ENCODE results near the gene PABPC1L.
"Not testable (repeated sequence)": the region's sequence is repeated elsewhere in the genome, so short reads cannot be mapped to it uniquely, and the experiment has no call there.

PABPC1L gene

DNA sequence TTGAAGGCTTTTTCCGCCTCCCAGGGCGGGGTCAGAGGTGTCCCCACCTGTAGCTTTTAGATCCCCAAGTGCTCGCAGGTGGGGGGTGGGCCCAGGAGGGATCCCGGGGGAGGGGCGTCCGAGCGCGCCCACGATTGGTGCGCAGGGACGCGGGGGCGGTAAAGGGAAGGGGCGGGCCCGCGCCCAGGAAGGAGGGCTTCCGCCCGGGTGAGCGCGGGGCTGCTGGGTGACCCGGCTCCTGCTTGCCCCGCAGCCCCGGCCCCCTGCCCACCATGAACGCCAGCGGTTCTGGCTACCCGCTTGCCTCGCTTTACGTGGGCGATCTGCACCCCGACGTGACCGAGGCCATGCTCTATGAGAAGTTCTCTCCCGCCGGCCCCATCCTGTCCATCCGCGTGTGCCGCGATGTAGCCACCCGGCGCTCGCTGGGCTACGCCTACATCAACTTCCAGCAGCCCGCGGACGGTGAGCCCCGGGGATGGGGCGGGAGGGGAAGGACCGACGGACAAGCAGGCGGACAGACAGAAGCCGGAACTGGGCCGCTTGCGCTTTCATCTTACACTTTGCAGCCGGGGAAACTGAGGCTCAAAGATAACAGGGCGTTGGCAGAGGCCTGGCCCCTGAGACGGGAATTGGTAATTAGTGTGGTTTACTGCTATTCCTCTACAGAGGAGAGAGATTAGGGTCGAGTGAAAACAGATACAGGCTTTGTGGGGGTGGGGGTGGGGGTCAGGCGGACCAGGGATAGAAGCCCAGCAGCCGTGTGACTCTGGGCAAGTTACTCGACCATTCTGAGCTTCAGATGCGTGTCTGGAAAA is at the start of gene PABPC1L:
TSS of gene PABPC1L (plus strand) at position 189 of the 818 bp plus-strand sequence. CDS start at position 273, 84 bp downstream.
- H3K4me3 ChIP-seq (ENCODE audit: low read depth, low read length): peak within 1 kb of the TSS; percentile 83
- peak within 1 kb of the TSS; percentile 69 for H3K9ac ChIP-seq (ENCODE audit: low read depth, low read length)
- H3K36me3 ChIP-seq (ENCODE audit: control insufficient read depth, insufficient read depth, low read length): peaks cover 63% of the 10 kb centered on the region
- H3K4me1 ChIP-seq (ENCODE audit: control insufficient read depth, insufficient read depth, low read length): peaks cover 6% of the 10 kb centered on the region; the same call in 1 of the 2 replicates
- H3K9me3 ChIP-seq (ENCODE audit: control insufficient read depth, insufficient read depth, low read length): no peaks in the 10 kb centered on the region
- no peaks in the 10 kb centered on the region for H3K27me3 ChIP-seq (ENCODE audit: control insufficient read depth, insufficient read depth, low read length)
- peak within 1 kb of the TSS; percentile 82 for H3K27ac ChIP-seq (ENCODE audit: low read depth, low read length)

DNA sequence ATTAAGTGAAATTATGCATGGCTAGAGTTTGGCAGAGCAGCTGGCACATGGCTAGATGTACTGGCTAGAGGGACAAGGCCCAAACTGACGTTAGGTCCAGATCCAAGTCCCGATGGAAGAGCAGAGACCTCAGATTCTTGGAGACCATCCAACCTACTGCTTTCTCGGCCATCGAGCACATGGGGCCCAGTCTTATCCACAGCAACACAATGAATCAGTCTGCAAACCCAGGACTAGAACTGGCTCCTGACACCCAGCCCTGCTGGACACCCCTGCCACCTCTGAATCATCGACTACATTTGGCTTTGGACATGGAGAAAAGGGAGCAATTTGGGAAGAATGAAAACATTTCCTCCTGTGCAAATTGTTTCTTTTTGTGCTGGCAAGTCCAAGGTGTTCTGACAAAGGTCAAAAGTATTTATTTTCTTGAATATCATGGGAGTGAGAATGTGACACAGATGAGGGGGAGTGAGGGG is 48.3 kb upstream of the PABPC1L start:
- Histone ChIP-seq H3K36me3 (ENCODE audit: control insufficient read depth, insufficient read depth, low read length) (no peaks in the 10 kb centered on the region), H3K27ac (ENCODE audit: low read depth, low read length) (no peak overlapping the region), H3K9ac (ENCODE audit: low read depth, low read length) (no peak overlapping the region), H3K27me3 (ENCODE audit: control insufficient read depth, insufficient read depth, low read length) (no peaks in the 10 kb centered on the region), H3K4me1 (ENCODE audit: control insufficient read depth, insufficient read depth, low read length) (no peaks in the 10 kb centered on the region), H3K9me3 (ENCODE audit: control insufficient read depth, insufficient read depth, low read length) (no peaks in the 10 kb centered on the region), H3K4me3 (ENCODE audit: low read depth, low read length) (no peak overlapping the region)

GRCh38 chr20:44862286-44862685 is 47.6 kb upstream of the PABPC1L start:
- H3K9me3 ChIP-seq (ENCODE audit: control insufficient read depth, insufficient read depth, low read length): no peaks in the 10 kb centered on the region
- no peaks in the 10 kb centered on the region for H3K4me1 ChIP-seq (ENCODE audit: control insufficient read depth, insufficient read depth, low read length)
- no peak overlapping the region for H3K4me3 ChIP-seq (ENCODE audit: low read depth, low read length)
- H3K27me3 ChIP-seq (ENCODE audit: control insufficient read depth, insufficient read depth, low read length): no peaks in the 10 kb centered on the region
- H3K36me3 ChIP-seq (ENCODE audit: control insufficient read depth, insufficient read depth, low read length): no peaks in the 10 kb centered on the region
- no peak overlapping the region for H3K27ac ChIP-seq (ENCODE audit: low read depth, low read length)
- no peak overlapping the region for H3K9ac ChIP-seq (ENCODE audit: low read depth, low read length)

- H3K9ac ChIP-seq (ENCODE audit: low read depth, low read length); H3K27ac ChIP-seq (ENCODE audit: low read depth, low read length); H3K36me3 ChIP-seq (ENCODE audit: control insufficient read depth, insufficient read depth, low read length); H3K27me3 ChIP-seq (ENCODE audit: control insufficient read depth, insufficient read depth, low read length); H3K9me3 ChIP-seq (ENCODE audit: control insufficient read depth, insufficient read depth, low read length); H3K4me1 ChIP-seq (ENCODE audit: control insufficient read depth, insufficient read depth, low read length); H3K4me3 ChIP-seq (ENCODE audit: low read depth, low read length): not testable (repeated sequence)
Observed at GRCh38 chr20:44863365-44864084, 46.3 kb upstream of the PABPC1L start.

- not testable (repeated sequence) for H3K27me3 ChIP-seq (ENCODE audit: control insufficient read depth, insufficient read depth, low read length); H3K4me3 ChIP-seq (ENCODE audit: low read depth, low read length); H3K9me3 ChIP-seq (ENCODE audit: control insufficient read depth, insufficient read depth, low read length); H3K36me3 ChIP-seq (ENCODE audit: control insufficient read depth, insufficient read depth, low read length); H3K27ac ChIP-seq (ENCODE audit: low read depth, low read length); H3K4me1 ChIP-seq (ENCODE audit: control insufficient read depth, insufficient read depth, low read length); H3K9ac ChIP-seq (ENCODE audit: low read depth, low read length)
Observed at GRCh38 chr20:44864493-44864892, 45.4 kb upstream of the PABPC1L start.

GRCh38 chr20:44866703-44867335 is 43.0 kb upstream of the PABPC1L start:
- H3K9me3 ChIP-seq (ENCODE audit: control insufficient read depth, insufficient read depth, low read length): no peaks in the 10 kb centered on the region
- no peak overlapping the region for H3K9ac ChIP-seq (ENCODE audit: low read depth, low read length)
- H3K36me3 ChIP-seq (ENCODE audit: control insufficient read depth, insufficient read depth, low read length): no peaks in the 10 kb centered on the region
- no peak overlapping the region for H3K4me3 ChIP-seq (ENCODE audit: low read depth, low read length)
- H3K4me1 ChIP-seq (ENCODE audit: control insufficient read depth, insufficient read depth, low read length): no peaks in the 10 kb centered on the region
- no peak overlapping the region for H3K27ac ChIP-seq (ENCODE audit: low read depth, low read length)
- no peaks in the 10 kb centered on the region for H3K27me3 ChIP-seq (ENCODE audit: control insufficient read depth, insufficient read depth, low read length)

- no peak overlapping the region for H3K9ac ChIP-seq (ENCODE audit: low read depth, low read length)
Observed at GRCh38 chr20:44869471-44869870, 40.4 kb upstream of the PABPC1L start.

GRCh38 chr20:44882360-44882759 is 27.5 kb upstream of the PABPC1L start:
- H3K9ac ChIP-seq (ENCODE audit: low read depth, low read length); H3K27ac ChIP-seq (ENCODE audit: low read depth, low read length); H3K36me3 ChIP-seq (ENCODE audit: control insufficient read depth, insufficient read depth, low read length); H3K27me3 ChIP-seq (ENCODE audit: control insufficient read depth, insufficient read depth, low read length); H3K9me3 ChIP-seq (ENCODE audit: control insufficient read depth, insufficient read depth, low read length); H3K4me3 ChIP-seq (ENCODE audit: low read depth, low read length): not testable (repeated sequence)
- H3K4me1 ChIP-seq (ENCODE audit: control insufficient read depth, insufficient read depth, low read length): peaks cover 22% of the 10 kb centered on the region; the same call in 1 of the 2 replicates

More at GRCh38 chr20:44869471-44869870, 40.4 kb upstream of the PABPC1L start:
- Histone ChIP-seq H3K4me3 (ENCODE audit: low read depth, low read length) (no peak overlapping the region), H3K36me3 (ENCODE audit: control insufficient read depth, insufficient read depth, low read length) (no peaks in the 10 kb centered on the region), H3K9me3 (ENCODE audit: control insufficient read depth, insufficient read depth, low read length) (no peaks in the 10 kb centered on the region), H3K4me1 (ENCODE audit: control insufficient read depth, insufficient read depth, low read length) (no peaks in the 10 kb centered on the region), H3K27me3 (ENCODE audit: control insufficient read depth, insufficient read depth, low read length) (no peaks in the 10 kb centered on the region), H3K27ac (ENCODE audit: low read depth, low read length) (no peak overlapping the region)

GRCh38 chr20:44883214-44883902 is 26.5 kb upstream of the PABPC1L start:
- H3K9ac ChIP-seq (ENCODE audit: low read depth, low read length): no peak overlapping the region
- H3K27me3 ChIP-seq (ENCODE audit: control insufficient read depth, insufficient read depth, low read length): no peaks in the 10 kb centered on the region
- H3K4me3 ChIP-seq (ENCODE audit: low read depth, low read length): no peak overlapping the region
- no peak overlapping the region for H3K27ac ChIP-seq (ENCODE audit: low read depth, low read length)
- H3K9me3 ChIP-seq (ENCODE audit: control insufficient read depth, insufficient read depth, low read length): no peaks in the 10 kb centered on the region
- peaks cover 28% of the 10 kb centered on the region for H3K4me1 ChIP-seq (ENCODE audit: control insufficient read depth, insufficient read depth, low read length)
- H3K36me3 ChIP-seq (ENCODE audit: control insufficient read depth, insufficient read depth, low read length): peaks cover 9% of the 10 kb centered on the region

DNA sequence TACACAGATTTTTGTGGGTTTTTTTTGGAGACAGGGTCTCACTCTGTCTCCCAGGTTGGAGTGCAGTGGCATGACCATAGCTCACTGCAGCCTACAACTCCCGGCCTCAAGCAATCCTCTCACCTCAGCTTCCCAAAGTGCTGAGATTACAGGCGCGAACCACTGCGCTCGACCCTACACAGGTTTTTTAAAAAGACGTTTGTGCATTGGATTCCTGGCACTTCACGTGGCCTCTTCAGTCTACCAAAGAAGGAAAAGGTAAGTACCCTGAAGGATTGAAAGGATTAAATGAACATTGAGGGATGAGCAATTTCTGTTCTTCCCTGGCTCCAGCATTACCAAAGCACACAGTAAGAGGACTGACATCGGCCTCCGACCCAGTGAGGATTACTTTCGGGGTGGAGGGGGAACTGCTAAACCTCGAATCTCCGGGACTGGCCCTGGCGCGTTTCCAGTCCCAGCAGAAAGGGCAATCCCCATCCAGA is 24.9 kb upstream of the PABPC1L start:
- H3K9me3 ChIP-seq (ENCODE audit: control insufficient read depth, insufficient read depth, low read length): no peaks in the 10 kb centered on the region
- H3K36me3 ChIP-seq (ENCODE audit: control insufficient read depth, insufficient read depth, low read length): peaks cover 20% of the 10 kb centered on the region
- H3K27me3 ChIP-seq (ENCODE audit: control insufficient read depth, insufficient read depth, low read length): no peaks in the 10 kb centered on the region
- peak overlapping the region; percentile 66 for H3K4me3 ChIP-seq (ENCODE audit: low read depth, low read length)
- peak overlapping the region; percentile 56 for H3K9ac ChIP-seq (ENCODE audit: low read depth, low read length)
- H3K4me1 ChIP-seq (ENCODE audit: control insufficient read depth, insufficient read depth, low read length): peaks cover 30% of the 10 kb centered on the region
- peak overlapping the region; percentile 82 for H3K27ac ChIP-seq (ENCODE audit: low read depth, low read length)
